Right atrium auricular region (tissue), 2 donors: Measurements from ENCODE around the gene UAP1L1. TPM values are rescaled to one million over a fixed set of nuclear protein-coding genes. Genes with fewer than 3 reads are reported as not detected.
A peak's percentile ranks its signal among the peaks of the same experiment; 100 is the strongest.
"Not testable (repeated sequence)": the region's sequence is repeated elsewhere in the genome, so short reads cannot be mapped to it uniquely, and the experiment has no call there.

Experiments
- DNase-seq: peaks from one replicate; pipeline ENCODE4 v3.0.0-alpha.2; 2019; ENCODE audit warnings: low spot score
- H3K27ac ChIP-seq, 2 donors: fragments of 200-600 bp; sonication (generic); 1 replicate in 1 of 2; 2 replicates in 1 of 2; pipeline ENCODE4 v1.5.1; 2016 to 2019
- H3K27me3 ChIP-seq, 2 donors: fragments of 200-600 bp; sonication (generic); one replicate each; pipeline versions ENCODE4 v1.5.1 to v1.6.0; 2017 to 2019
- H3K36me3 ChIP-seq: fragments of 200-600 bp; sonication (generic); one replicate; pipeline ENCODE4 v1.5.1; 2016
- H3K4me1 ChIP-seq, 2 donors: fragments of 200-600 bp; sonication (generic); one replicate each; pipeline versions ENCODE4 v1.5.1 to v1.6.0; 2017 to 2019
- H3K4me3 ChIP-seq, 2 donors: fragments of 200-600 bp; sonication (generic); 1 replicate in 1 of 2; 2 replicates in 1 of 2; pipeline ENCODE4 v1.5.1; 2017 to 2019; ENCODE audit warnings: mild to moderate bottlenecking in 1 of 2, moderate library complexity in 1 of 2
- H3K9me3 ChIP-seq, 2 donors: fragments of 200-600 bp; sonication (generic); one replicate each; pipeline ENCODE4 v1.5.1; 2019
- CTCF ChIP-seq, 2 donors: fragments of 200-600 bp; sonication (generic); IDR thresholded peaks; one replicate each; pipeline ENCODE4 v1.5.1; 2019; ENCODE audit warnings: antibody characterized with exemption in 2 of 2
- total RNA-seq, 2 donors: library from RNA; depleted of rRNA; stranded (reverse); fragments of >200 nt; gene quantifications; one replicate each; pipeline ENCODE4 v1.1.0, GENCODE V29; 2016

The UAP1L1 gene
- total RNA-seq, 2 donors from 2014 or later = 4.3 to 6.3 TPM

GRCh38 chr9:137030538-137031527 is 46.5 kb upstream of the UAP1L1 start:
- no peak for DNase-seq
- TF ChIP-seq CTCF (IDR thresholded peaks at IDR 0.05) = no peak
- Histone ChIP-seq H3K27ac (no peak overlapping the region), H3K27me3 (no peaks in the 10 kb centered on the region), H3K36me3 (no peaks in the 10 kb centered on the region), H3K4me1 (peaks cover 0 to 41% of the 10 kb centered on the region in 2 donors), H3K9me3 (no peaks in the 10 kb centered on the region), H3K4me3 (no peak overlapping the region)

- no peaks in the 10 kb centered on the region for H3K9me3 ChIP-seq
- DNase-seq = no peak
- TF ChIP-seq CTCF (IDR thresholded peaks at IDR 0.05) = no peak
- H3K27me3 ChIP-seq = no peaks in the 10 kb centered on the region
- no peak within 1 kb of the TSS for H3K27ac ChIP-seq
- H3K4me3 ChIP-seq = no peak within 1 kb of the TSS
- no peaks in the 10 kb centered on the region for H3K36me3 ChIP-seq
- H3K4me1 ChIP-seq = peaks cover 0 to 33% of the 10 kb centered on the region in 2 donors
Observed at GRCh38 chr9:137031904-137032640, 45.2 kb upstream of the UAP1L1 start, which contains the start of gene FUT7. TSS of gene FUT7 (minus strand) at chr9:137032088. CDS start at chr9:137031991, 97 bp downstream.

GRCh38 chr9:137032858-137033257 is 44.5 kb upstream of the UAP1L1 start:
- no peaks in the 10 kb centered on the region for H3K36me3 ChIP-seq
- no peaks in the 10 kb centered on the region for H3K27me3 ChIP-seq
- H3K4me1 ChIP-seq = peaks cover 0 to 27% of the 10 kb centered on the region in 2 donors
- TF ChIP-seq CTCF (IDR thresholded peaks at IDR 0.05) = no peak
- H3K4me3 ChIP-seq = peak overlapping the region in 1 of 2 donors; percentile 21
- no peaks in the 10 kb centered on the region for H3K9me3 ChIP-seq
- peak; percentile 69 for DNase-seq
- H3K27ac ChIP-seq = no peak overlapping the region

- not testable (repeated sequence) for H3K27me3 ChIP-seq, H3K27ac ChIP-seq, H3K9me3 ChIP-seq, DNase-seq, H3K36me3 ChIP-seq
- peak overlapping the region in 1 of 2 donors; percentile 21 for H3K4me3 ChIP-seq
- peaks cover 0 to 25% of the 10 kb centered on the region in 2 donors for H3K4me1 ChIP-seq
Observed at GRCh38 chr9:137033481-137033880, 43.8 kb upstream of the UAP1L1 start.

GRCh38 chr9:137034039-137034708 is 43.1 kb upstream of the UAP1L1 start:
- no peak for DNase-seq
- TF ChIP-seq CTCF (IDR thresholded peaks at IDR 0.05) = no peak
- Histone ChIP-seq H3K27ac (no peak overlapping the region), H3K9me3 (no peaks in the 10 kb centered on the region), H3K4me3 (peak overlapping the region in 1 of 2 donors; percentile 21), H3K27me3 (no peaks in the 10 kb centered on the region), H3K4me1 (peaks cover 0 to 18% of the 10 kb centered on the region in 2 donors), H3K36me3 (peaks cover 6% of the 10 kb centered on the region)
